ENCODE data around the gene SOHLH1. TPM values are rescaled to one million over a fixed set of nuclear protein-coding genes. Genes with fewer than 3 reads are reported as not detected.

Gene SOHLH1
- total RNA-seq, 2 experiments from 2014 or later, result not detected

- ChIA-PET POLR2A (no interaction called here), CTCF (ENCODE audit: unreplicated experiment) (no interaction called here)
- H3K4me2 ChIP-seq (ENCODE audit: low read length), result no peak overlapping the region
Observed at GRCh38 chr9:135718616-135719015, 19.3 kb upstream of the SOHLH1 start.

GRCh38 chr9:135717410-135717809 is 18.1 kb upstream of the SOHLH1 start:
- POLR2A ChIA-PET, result no interaction called here

More at GRCh38 chr9:135718616-135719015, 19.3 kb upstream of the SOHLH1 start:
- H3K27ac ChIP-seq (ENCODE audit: low read depth, low read length, poor library complexity, severe bottlenecking), result no peak overlapping the region
- H3K36me3 ChIP-seq (ENCODE audit: insufficient read depth, low read length), result no peaks in the 10 kb centered on the region
- DNase-seq (ENCODE audit: low spot score), result no peak
- H3K9me3 ChIP-seq (ENCODE audit: low read length), result no peaks in the 10 kb centered on the region
- H3K79me2 ChIP-seq (ENCODE audit: insufficient read depth, low read depth, low read length), result no peaks in the 10 kb centered on the region
- H3K9me2 ChIP-seq (ENCODE audit: insufficient read depth, low read length), result no peaks in the 10 kb centered on the region
- no TSS peak for BruUV-seq (replicated peaks)
- intact Hi-C loops (cut with micrococcal nuclease; ENCODE audit: unreplicated experiment), result no loop called here
- H2AFZ ChIP-seq (ENCODE audit: low read length), result no peak overlapping the region
- H4K20me1 ChIP-seq (ENCODE audit: insufficient read depth, low read length), result no peaks in the 10 kb centered on the region
- no peaks in the 10 kb centered on the region for H3K4me1 ChIP-seq (ENCODE audit: insufficient read depth, low read length, poor library complexity, severe bottlenecking)
- no peak overlapping the region for H3K4me3 ChIP-seq (ENCODE audit: low read depth, low read length, poor library complexity, severe bottlenecking)
- TF ChIP-seq EZH2phosphoT487 (IDR thresholded peaks at IDR 0.05; ENCODE audit: borderline replicate concordance, low read depth, low read length) (no peak), CTCF (conservative IDR thresholded peaks at IDR 0.05; ENCODE audit: low read length) (no peak)

GRCh38 chr9:135716045-135716444 is 16.8 kb upstream of the SOHLH1 start:
- H3K9me2 ChIP-seq (ENCODE audit: insufficient read depth, low read length), result no peaks in the 10 kb centered on the region
- no TSS peak for BruUV-seq (replicated peaks)
- no peak overlapping the region for H3K4me3 ChIP-seq (ENCODE audit: low read depth, low read length, poor library complexity, severe bottlenecking)
- no peaks in the 10 kb centered on the region for H4K20me1 ChIP-seq (ENCODE audit: insufficient read depth, low read length)
- no peak overlapping the region for H3K4me2 ChIP-seq (ENCODE audit: low read length)
- TF ChIP-seq EZH2phosphoT487 (IDR thresholded peaks at IDR 0.05; ENCODE audit: borderline replicate concordance, low read depth, low read length), result no peak
- no peak for TF ChIP-seq CTCF (conservative IDR thresholded peaks at IDR 0.05; ENCODE audit: low read length)
- ChIA-PET CTCF (ENCODE audit: unreplicated experiment) (no interaction called here), POLR2A (no interaction called here)
- no peaks in the 10 kb centered on the region for H3K79me2 ChIP-seq (ENCODE audit: insufficient read depth, low read depth, low read length)
- H3K36me3 ChIP-seq (ENCODE audit: insufficient read depth, low read length), result no peaks in the 10 kb centered on the region
- intact Hi-C loops (cut with micrococcal nuclease; ENCODE audit: unreplicated experiment), result no loop called here
- no peak overlapping the region for H3K27ac ChIP-seq (ENCODE audit: low read depth, low read length, poor library complexity, severe bottlenecking)
- no peaks in the 10 kb centered on the region for H3K4me1 ChIP-seq (ENCODE audit: insufficient read depth, low read length, poor library complexity, severe bottlenecking)
- no peak overlapping the region for H2AFZ ChIP-seq (ENCODE audit: low read length)
- DNase-seq (ENCODE audit: low spot score), result no peak
- H3K9me3 ChIP-seq (ENCODE audit: low read length), result no peaks in the 10 kb centered on the region

More at GRCh38 chr9:135717410-135717809, 18.1 kb upstream of the SOHLH1 start:
- TF ChIP-seq EZH2phosphoT487 (IDR thresholded peaks at IDR 0.05; ENCODE audit: borderline replicate concordance, low read depth, low read length) (no peak), CTCF (conservative IDR thresholded peaks at IDR 0.05; ENCODE audit: low read length) (no peak)
- Histone ChIP-seq H3K9me3 (ENCODE audit: low read length) (no peaks in the 10 kb centered on the region), H3K4me2 (ENCODE audit: low read length) (no peak overlapping the region), H3K4me3 (ENCODE audit: low read depth, low read length, poor library complexity, severe bottlenecking) (no peak overlapping the region), H3K27ac (ENCODE audit: low read depth, low read length, poor library complexity, severe bottlenecking) (no peak overlapping the region), H3K4me1 (ENCODE audit: insufficient read depth, low read length, poor library complexity, severe bottlenecking) (no peaks in the 10 kb centered on the region), H2AFZ (ENCODE audit: low read length) (no peak overlapping the region), H3K36me3 (ENCODE audit: insufficient read depth, low read length) (no peaks in the 10 kb centered on the region), H3K79me2 (ENCODE audit: insufficient read depth, low read depth, low read length) (no peaks in the 10 kb centered on the region), H3K9me2 (ENCODE audit: insufficient read depth, low read length) (no peaks in the 10 kb centered on the region), H4K20me1 (ENCODE audit: insufficient read depth, low read length) (no peaks in the 10 kb centered on the region)
- no peak for DNase-seq (ENCODE audit: low spot score)
- no TSS peak for BruUV-seq (replicated peaks)
- intact Hi-C loops (cut with micrococcal nuclease; ENCODE audit: unreplicated experiment), result no loop called here
- CTCF ChIA-PET (ENCODE audit: unreplicated experiment), result no interaction called here
